AG04450 (cell line): Measurements from ENCODE around the gene THBS3. TPM values are rescaled to one million over a fixed set of nuclear protein-coding genes. Genes with fewer than 3 reads are reported as not detected.
A peak's percentile ranks its signal among the peaks of the same experiment; 100 is the strongest.

Source experiments
- CTCF ChIA-PET: fragments of 300-600, 350-600 bp; formaldehyde crosslinking; extraction: SDS; loops from one replicate; lab custom pipeline; 2022; ENCODE audit warnings: antibody characterized with exemption, inconsistent platforms; lab: Charles Lee
- POLR2A ChIA-PET: fragments of 350-600 bp; formaldehyde crosslinking; extraction: SDS; loops from one replicate; lab custom pipeline; 2021; ENCODE audit warnings: antibody characterized with exemption, inconsistent platforms; lab: Yijun Ruan, JAX
- DNase-seq: peaks from one replicate; pipeline ENCODE4 v3.0.0-alpha.2; 2011; ENCODE audit warnings: low read depth, low spot score
- H3K27ac ChIP-seq: one replicate; pipeline ENCODE4 v1.5.1; 2012; ENCODE audit warnings: low read depth, low read length, control low read depth
- H3K27me3 ChIP-seq: one replicate; pipeline ENCODE4 v1.6.0; 2012; ENCODE audit warnings: low read length; ENCODE audit not compliant: control insufficient read depth, insufficient read depth
- H3K4me3 ChIP-seq: 2 replicates; pipeline ENCODE4 v1.5.1; 2011; ENCODE audit warnings: mild to moderate bottlenecking, low read depth, low read length, control low read depth
- H3K9me3 ChIP-seq: 2 replicates; pipeline ENCODE4 v1.5.1; 2012; ENCODE audit warnings: low read length; ENCODE audit not compliant: control insufficient read depth, insufficient read depth
- polyA plus RNA-seq: library from polyadenylated mRNA; depleted of rRNA; stranded (reverse); fragments of >200 nt; gene quantifications from 2 replicates; pipeline ENCODE4 v1.2.3, GENCODE V29; 2011
- TF ChIP-seq, protein P1 (sequence below): IDR thresholded peaks from 2 replicates; pipeline ENCODE4 v1.5.1; 2011; ENCODE audit warnings: low read depth, low read length, control low read depth, inconsistent platforms

The THBS3 gene
- polyA plus RNA-seq, 1 experiment = 32.5 TPM

DNA sequence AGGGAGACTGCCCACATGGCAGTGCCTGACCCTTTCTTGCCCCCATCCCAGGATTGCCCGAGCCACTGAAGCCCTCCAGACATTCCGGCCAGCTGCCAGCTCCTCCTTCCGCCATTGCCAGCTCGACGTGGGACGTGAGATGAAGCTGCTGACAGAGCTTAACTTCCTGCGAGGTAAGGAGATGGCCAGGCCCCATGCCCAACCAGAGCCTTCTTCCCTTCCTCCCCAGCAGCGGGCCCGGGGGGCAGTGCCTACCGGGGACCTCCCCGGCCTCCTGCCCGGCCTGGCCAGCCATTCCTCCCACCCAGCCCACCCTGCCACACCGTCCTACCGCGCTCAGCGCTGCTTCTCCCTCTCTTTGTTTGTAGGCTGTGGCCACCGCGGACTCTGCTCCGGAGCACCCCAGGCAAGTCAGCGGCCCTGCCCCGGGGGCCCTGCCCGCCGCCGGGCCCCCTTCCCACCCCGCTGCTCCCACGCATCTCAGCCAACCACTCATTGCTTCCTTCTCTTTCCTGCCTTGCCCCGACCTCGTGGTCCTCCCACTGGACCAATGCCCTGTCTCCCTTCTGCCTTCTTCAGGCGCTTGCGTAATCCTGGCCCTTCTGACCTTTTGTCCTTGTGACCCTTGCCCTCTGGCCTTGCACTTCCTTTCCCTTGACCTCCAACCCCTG, 29.1 kb downstream of the THBS3 start:
- ChIA-PET POLR2A (no interaction called here), CTCF (interaction anchor here (0.7 to 1.8 kb wide), 4 partner anchors 11 to 29 kb away, joined by 3 to 16 read pairs (median 4); partner anchors contain the start of genes MTX1 and THBS3)
- DNase-seq = no peak

DNA sequence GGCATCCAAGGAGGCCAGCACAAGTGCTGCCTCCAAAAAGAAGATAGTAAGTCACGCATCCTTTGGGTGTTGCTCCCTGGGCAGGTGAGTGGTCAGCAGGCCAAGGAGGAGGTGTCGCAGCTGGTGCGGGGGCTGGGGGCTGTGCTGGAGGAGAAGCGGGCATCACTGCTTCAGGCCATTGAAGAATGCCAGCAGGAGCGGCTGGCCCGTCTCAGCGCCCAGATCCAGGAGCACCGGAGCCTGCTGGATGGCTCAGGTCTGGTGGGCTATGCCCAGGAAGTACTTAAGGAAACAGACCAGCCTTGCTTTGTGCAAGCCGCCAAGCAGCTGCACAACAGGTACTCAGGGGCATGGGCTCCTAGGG, 29.8 kb downstream of the THBS3 start:
- H3K4me3 ChIP-seq = no peak overlapping the region
- CTCF ChIA-PET = interaction anchor here (0.5 to 1.8 kb wide), 4 partner anchors 16 to 928 kb away, joined by 3 to 16 read pairs (median 4); no protein-coding TSS in a partner anchor
- DNase-seq = no peak
- no peaks in the 10 kb centered on the region for H3K27me3 ChIP-seq
- no peaks in the 10 kb centered on the region; the same call in 1 of the 2 replicates for H3K9me3 ChIP-seq
- TF ChIP-seq, protein P1, sequence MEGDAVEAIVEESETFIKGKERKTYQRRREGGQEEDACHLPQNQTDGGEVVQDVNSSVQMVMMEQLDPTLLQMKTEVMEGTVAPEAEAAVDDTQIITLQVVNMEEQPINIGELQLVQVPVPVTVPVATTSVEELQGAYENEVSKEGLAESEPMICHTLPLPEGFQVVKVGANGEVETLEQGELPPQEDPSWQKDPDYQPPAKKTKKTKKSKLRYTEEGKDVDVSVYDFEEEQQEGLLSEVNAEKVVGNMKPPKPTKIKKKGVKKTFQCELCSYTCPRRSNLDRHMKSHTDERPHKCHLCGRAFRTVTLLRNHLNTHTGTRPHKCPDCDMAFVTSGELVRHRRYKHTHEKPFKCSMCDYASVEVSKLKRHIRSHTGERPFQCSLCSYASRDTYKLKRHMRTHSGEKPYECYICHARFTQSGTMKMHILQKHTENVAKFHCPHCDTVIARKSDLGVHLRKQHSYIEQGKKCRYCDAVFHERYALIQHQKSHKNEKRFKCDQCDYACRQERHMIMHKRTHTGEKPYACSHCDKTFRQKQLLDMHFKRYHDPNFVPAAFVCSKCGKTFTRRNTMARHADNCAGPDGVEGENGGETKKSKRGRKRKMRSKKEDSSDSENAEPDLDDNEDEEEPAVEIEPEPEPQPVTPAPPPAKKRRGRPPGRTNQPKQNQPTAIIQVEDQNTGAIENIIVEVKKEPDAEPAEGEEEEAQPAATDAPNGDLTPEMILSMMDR = no peak
- POLR2A ChIA-PET = no interaction called here
- H3K27ac ChIP-seq = no peak overlapping the region

More for the DNA sequence above, 29.1 kb downstream of the THBS3 start:
- Histone ChIP-seq H3K27ac (no peak overlapping the region), H3K27me3 (no peaks in the 10 kb centered on the region), H3K9me3 (no peaks in the 10 kb centered on the region; the same call in 1 of the 2 replicates), H3K4me3 (no peak overlapping the region)
- TF ChIP-seq, protein P1 = no peak

DNA sequence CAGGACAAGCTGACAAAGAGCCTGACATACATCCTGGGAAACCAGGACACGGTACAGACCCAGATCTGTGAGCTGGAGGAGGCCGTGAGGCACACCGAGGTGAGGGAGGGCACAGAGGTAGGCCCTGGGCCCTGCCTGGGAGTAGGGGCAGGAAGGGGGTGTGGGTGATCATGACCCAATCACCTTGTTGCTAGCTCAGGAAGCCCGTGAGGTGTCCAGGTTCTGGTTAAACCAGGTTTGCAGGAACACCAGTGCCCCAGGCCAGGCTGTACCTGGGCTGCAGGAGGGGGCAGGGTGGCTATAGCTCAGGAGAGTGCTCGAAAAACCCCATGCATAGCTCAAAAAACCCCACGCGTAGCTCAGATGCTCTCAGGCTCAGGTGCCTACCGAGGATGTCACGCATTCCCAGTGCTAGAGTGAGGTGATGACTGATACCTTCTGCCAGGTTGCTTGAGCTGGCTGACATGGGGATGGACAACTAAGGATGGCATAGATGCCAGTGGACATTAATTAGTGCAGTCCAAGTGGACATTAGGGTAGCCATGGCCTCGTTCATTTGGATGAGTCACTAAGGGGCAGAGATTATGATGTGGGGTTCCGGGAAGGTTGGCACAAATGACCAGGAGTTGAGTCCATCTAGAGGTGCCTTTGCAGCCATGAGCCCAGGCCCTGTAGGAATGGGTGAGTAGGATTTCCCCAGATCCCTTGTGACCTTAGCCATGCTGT, 30.3 kb downstream of the THBS3 start:
- no peak overlapping the region for H3K27ac ChIP-seq
- ChIA-PET CTCF (interaction anchor here (0.5 to 1.8 kb wide), 4 partner anchors 17 to 928 kb away, joined by 3 to 16 read pairs (median 4); no protein-coding TSS in a partner anchor), POLR2A (no interaction called here)
- TF ChIP-seq, protein P1 = no peak
- H3K9me3 ChIP-seq = no peaks in the 10 kb centered on the region; the same call in 1 of the 2 replicates
- no peaks in the 10 kb centered on the region for H3K27me3 ChIP-seq
- no peak for DNase-seq
- H3K4me3 ChIP-seq = no peak overlapping the region

DNA sequence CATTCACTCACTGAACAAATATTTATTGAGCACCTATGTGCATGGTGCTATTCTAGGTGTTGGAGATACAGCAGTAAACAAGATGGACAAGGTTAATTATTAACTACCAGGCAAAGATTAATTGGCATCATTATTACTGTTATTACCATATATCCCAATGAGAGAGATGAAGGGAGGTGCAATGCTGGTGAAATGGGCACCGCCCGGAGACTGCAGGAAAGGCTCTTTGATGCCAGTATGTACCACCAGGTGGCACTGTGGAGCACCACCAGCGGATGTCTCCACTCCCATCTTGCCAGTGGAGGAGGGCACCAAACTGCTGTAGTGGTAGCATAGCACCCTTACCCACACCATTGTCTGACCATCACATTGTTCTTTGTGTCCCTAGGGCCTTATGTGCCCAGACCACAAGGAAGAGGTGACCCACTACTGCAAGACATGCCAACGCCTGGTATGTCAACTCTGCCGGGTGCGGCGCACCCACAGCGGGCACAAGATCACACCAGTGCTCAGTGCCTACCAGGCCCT, 31.1 kb downstream of the THBS3 start:
- Histone ChIP-seq H3K4me3 (no peak overlapping the region), H3K27ac (no peak overlapping the region), H3K27me3 (no peaks in the 10 kb centered on the region), H3K9me3 (no peaks in the 10 kb centered on the region; the same call in 1 of the 2 replicates)
- no peak for DNase-seq
- ChIA-PET CTCF (interaction anchor here (1.0 to 1.8 kb wide), 3 partner anchors 18 to 68 kb away, joined by 3 to 16 read pairs (median 4); no protein-coding TSS in a partner anchor), POLR2A (no interaction called here)
- TF ChIP-seq, protein P1 = peak; percentile 89
